Subcutaneous adipose tissue (tissue), 4 donors: ENCODE measurements around the gene SH3YL1. TPM values are rescaled to one million over a fixed set of nuclear protein-coding genes. Genes with fewer than 3 reads are reported as not detected.

ENCODE experiments used
- total RNA-seq, 4 donors: library from RNA; depleted of rRNA; stranded (reverse); fragments of >200 nt; gene quantifications; one replicate each; pipeline ENCODE4 v1.1.0, GENCODE V29; 2016
- TF ChIP-seq, protein P1 (sequence below): fragments of 450-650 bp; IDR thresholded peaks from one replicate; pipeline ENCODE4 v1.5.1; 2016; ENCODE audit warnings: low read depth, mild to moderate bottlenecking, control low read depth, antibody characterized with exemption, moderate library complexity

The SH3YL1 gene, protein sequence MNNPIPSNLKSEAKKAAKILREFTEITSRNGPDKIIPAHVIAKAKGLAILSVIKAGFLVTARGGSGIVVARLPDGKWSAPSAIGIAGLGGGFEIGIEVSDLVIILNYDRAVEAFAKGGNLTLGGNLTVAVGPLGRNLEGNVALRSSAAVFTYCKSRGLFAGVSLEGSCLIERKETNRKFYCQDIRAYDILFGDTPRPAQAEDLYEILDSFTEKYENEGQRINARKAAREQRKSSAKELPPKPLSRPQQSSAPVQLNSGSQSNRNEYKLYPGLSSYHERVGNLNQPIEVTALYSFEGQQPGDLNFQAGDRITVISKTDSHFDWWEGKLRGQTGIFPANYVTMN
- total RNA-seq: 10 to 100 TPM; 32.4 to 41.5 (median 33.8) TPM

DNA sequence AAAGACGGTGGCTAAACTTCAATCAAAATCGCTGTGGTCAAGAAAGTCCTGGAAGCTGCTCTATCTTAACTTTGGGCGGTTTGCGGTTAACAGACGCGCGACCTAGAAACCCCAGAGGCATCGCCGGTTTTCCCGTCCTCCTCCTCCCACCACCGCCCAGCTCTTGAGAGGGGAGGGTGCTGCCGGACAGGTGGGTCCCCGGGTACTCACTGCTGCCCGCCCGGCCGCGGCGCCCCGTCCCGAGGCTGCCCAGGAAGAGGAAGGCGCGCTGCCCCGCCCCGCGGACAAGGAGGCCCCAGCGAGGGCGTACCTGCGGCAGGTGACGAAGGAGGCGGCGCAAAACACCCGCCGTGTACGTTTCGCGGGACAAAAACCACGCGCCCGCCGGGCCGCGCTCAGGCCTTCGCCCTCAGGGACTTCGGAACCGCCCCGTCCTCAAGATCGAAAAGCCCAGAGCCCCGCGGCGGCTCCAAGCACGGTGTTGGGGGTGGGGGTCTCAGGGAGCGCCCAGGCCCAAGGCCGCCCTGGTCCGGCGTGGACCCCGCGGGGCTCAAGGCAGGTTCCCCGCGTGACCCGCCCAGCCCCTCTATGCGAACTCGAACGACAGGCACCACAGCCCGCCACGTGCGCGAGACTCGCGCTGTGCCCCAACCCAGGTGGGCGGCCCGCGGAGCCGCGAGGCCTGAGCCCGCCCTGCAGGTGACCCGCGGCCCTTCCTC, at the start of gene SH3YL1:
TSS of gene SH3YL1 (minus strand) at position 259 of the 719 bp plus-strand sequence. CDS start at position 211, 48 bp downstream.
- TF ChIP-seq, protein P1, sequence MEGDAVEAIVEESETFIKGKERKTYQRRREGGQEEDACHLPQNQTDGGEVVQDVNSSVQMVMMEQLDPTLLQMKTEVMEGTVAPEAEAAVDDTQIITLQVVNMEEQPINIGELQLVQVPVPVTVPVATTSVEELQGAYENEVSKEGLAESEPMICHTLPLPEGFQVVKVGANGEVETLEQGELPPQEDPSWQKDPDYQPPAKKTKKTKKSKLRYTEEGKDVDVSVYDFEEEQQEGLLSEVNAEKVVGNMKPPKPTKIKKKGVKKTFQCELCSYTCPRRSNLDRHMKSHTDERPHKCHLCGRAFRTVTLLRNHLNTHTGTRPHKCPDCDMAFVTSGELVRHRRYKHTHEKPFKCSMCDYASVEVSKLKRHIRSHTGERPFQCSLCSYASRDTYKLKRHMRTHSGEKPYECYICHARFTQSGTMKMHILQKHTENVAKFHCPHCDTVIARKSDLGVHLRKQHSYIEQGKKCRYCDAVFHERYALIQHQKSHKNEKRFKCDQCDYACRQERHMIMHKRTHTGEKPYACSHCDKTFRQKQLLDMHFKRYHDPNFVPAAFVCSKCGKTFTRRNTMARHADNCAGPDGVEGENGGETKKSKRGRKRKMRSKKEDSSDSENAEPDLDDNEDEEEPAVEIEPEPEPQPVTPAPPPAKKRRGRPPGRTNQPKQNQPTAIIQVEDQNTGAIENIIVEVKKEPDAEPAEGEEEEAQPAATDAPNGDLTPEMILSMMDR: no peak

DNA sequence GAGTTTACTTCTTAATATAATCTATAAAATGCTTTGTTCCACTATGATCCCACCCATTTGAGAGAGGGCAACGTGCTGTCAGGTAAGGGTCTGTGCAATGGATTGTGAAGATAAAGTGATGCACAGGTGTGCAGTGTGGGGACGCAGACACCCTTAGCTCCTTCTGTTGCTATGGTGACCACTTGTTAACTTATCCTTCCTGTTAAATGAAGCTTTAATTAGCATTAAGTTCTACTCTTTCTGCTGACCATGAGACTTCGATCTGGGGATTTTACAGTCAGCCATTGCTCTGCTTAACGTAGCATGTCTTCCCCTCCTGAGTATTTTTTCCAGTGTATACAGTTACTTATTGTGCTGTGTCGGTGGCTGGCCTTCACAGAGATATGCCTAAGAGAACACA, 47.2 kb upstream of the SH3YL1 start:
- TF ChIP-seq, protein P1: no peak

DNA sequence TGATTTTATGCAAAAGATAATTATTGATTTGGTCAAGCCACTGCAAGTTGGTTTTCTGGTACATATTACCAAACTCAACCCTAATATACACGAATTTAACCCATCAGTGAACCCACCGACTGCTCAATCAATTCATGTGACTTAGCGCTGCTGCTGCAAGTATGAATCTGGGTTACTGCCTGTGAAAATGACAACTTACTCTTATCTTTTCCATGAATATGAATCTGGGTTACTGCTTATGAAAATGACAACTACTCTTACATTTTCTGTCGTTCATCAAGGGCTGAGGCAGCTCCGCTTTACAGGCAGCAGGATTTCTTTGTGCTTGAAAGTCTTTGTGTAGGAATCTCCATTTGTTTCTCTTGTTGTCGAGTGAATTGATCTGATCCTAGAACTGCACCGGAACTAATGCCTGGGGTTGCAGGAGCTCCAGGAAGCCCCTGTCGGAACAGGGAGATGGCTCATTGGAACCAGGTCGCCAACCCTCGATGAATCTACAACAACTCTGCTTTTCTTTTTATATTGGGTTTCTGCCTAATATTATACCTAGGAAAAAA, 46.2 kb upstream of the SH3YL1 start:
- TF ChIP-seq, protein P1: no peak

DNA sequence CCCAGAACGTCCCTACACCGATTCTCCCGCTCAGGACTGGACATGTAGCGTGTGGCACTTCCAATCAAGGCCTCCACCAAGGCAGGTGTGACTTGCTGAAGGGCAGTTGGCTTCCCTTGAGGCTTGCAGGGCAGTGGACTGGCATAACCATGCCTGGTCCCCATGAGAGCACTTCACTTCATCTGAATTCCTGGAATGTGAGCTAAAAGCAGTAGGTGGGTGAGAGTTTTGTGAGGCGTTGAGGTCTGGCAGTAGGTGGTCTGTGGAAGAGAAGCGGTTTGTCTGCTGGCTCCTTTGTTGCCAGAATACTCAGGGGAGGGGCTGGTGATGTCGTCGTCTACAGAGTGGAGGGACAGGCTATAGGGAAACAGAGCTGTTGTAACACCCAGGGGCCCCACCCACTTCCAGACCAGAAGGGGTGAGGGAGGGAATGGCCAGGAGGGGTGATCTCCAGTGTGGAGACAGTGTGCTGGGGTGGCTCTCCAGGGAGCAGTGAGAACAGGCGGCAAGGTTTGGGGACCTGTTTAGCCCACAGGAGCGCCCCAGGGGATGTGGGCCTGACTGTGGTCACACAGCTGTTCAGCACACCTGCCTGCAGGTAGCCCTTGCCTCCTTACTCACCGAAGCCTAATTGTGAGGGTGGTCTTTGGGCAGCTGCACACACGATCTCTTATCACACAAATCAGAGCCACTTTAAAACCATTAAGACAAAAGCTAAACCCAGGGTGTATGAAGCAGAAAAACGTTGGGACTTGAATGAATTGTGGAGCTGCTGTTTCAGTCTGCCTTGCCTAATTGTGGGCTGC, 45.5 kb upstream of the SH3YL1 start:
- TF ChIP-seq, protein P1: no peak

DNA sequence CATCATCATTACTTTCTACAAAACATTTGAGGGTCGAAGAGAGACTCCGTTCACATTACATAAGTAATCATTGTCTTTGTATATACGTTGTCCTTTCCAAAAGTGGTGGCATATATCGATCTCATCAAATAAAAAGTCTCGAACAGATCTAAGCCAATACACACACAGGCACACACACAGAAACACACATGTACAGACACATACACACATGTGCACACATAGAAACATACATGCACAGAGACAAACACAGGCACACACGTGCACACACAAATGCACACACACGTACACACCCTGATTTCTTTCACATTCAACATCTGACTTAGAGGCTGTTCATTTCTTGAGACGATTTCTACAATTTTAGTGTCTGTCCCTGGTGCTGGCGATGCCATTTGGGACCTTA, 41.5 kb upstream of the SH3YL1 start:
- TF ChIP-seq, protein P1: no peak

DNA sequence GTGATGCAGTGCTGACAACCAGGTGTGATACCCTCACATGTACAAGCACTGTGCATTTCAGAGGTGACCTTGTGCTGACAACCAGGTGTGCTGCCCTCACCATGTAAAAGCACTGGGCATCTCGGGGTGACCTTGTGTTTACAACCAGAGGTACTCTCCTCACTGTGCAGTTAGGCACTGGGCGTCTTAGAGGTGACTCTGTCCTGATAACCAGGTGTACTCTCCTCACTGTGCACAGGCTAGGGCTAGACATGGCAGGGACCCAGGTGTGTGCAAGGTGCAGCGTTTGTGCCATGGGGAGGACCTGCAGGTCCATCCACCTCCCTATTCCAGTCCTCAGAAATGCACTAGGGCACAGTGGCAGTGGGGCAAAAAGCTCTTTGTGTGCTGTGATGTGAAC, 32.5 kb upstream of the SH3YL1 start:
- TF ChIP-seq, protein P1: no peak
